H9 (cell line): ENCODE data around the gene ATP10B. TPM values are rescaled to one million over a fixed set of nuclear protein-coding genes. Genes with fewer than 3 reads are reported as not detected.

Experiments used
- DNase-seq: peaks from one replicate; pipeline ENCODE4 v3.0.0-alpha.2; 2017
- H2AFZ ChIP-seq: one replicate; pipeline ENCODE4 v1.6.1; 2013; ENCODE audit warnings: mild to moderate bottlenecking, low read length, control low read depth, moderate library complexity
- H2AK5ac ChIP-seq: 2 replicates; pipeline ENCODE4 v1.6.1; 2013; ENCODE audit warnings: low read length, control low read depth, mixed read lengths; ENCODE audit not compliant: insufficient read length
- H2BK120ac ChIP-seq: one replicate; pipeline ENCODE4 v1.6.1; 2013; ENCODE audit warnings: low read depth, mild to moderate bottlenecking, low read length, control low read depth, inconsistent platforms; ENCODE audit not compliant: poor library complexity, severe bottlenecking
- H2BK12ac ChIP-seq: 2 replicates; pipeline ENCODE4 v1.6.1; 2013; ENCODE audit warnings: low read length, control low read depth, mixed read lengths, low read depth; ENCODE audit not compliant: insufficient read length
- H2BK15ac ChIP-seq: 2 replicates; pipeline ENCODE4 v1.6.1; 2013; ENCODE audit warnings: low read depth, low read length, control low read depth
- H2BK20ac ChIP-seq: one replicate; pipeline ENCODE4 v1.6.1; 2013; ENCODE audit warnings: low read depth, mild to moderate bottlenecking, low read length, control low read depth, inconsistent platforms; ENCODE audit not compliant: poor library complexity, severe bottlenecking
- H2BK5ac ChIP-seq: 2 replicates; pipeline ENCODE4 v1.6.1; 2013; ENCODE audit warnings: low read length, control low read depth, mixed read lengths; ENCODE audit not compliant: insufficient read length
- H3K14ac ChIP-seq: 2 replicates; pipeline ENCODE4 v1.6.1; 2013; ENCODE audit warnings: low read length, control low read depth; ENCODE audit not compliant: insufficient read depth
- H3K18ac ChIP-seq: 2 replicates; pipeline ENCODE4 v1.6.1; 2013; ENCODE audit warnings: low read depth, mild to moderate bottlenecking, mixed read lengths, low read length, control low read depth; ENCODE audit not compliant: insufficient read length
- H3K23ac ChIP-seq: 2 replicates; pipeline ENCODE4 v1.6.1; 2013; ENCODE audit warnings: low read length, control low read depth, mixed read lengths, low read depth; ENCODE audit not compliant: insufficient read length
- H3K23me2 ChIP-seq: 2 replicates; pipeline ENCODE4 v1.6.1; 2013; ENCODE audit warnings: low read depth, mild to moderate bottlenecking, mixed read lengths, low read length, control low read depth; ENCODE audit not compliant: insufficient read length, poor library complexity, severe bottlenecking
- H3K27ac ChIP-seq: 2 replicates; pipeline ENCODE4 v1.5.1; 2013; ENCODE audit warnings: low read length, control low read depth, mixed read lengths, low read depth; ENCODE audit not compliant: insufficient read length
- H3K27me3 ChIP-seq: 2 replicates; pipeline ENCODE4 v1.6.1; 2013; ENCODE audit warnings: low read length, control low read depth, inconsistent platforms; ENCODE audit not compliant: insufficient read depth
- H3K4ac ChIP-seq: 2 replicates; pipeline ENCODE4 v1.6.1; 2013; ENCODE audit warnings: low read depth, mild to moderate bottlenecking, control low read depth, inconsistent platforms, low read length, moderate library complexity
- H3K4me1 ChIP-seq: 2 replicates; pipeline ENCODE4 v1.6.1; 2013; ENCODE audit warnings: low read length, control low read depth, inconsistent platforms; ENCODE audit not compliant: insufficient read depth
- H3K4me2 ChIP-seq: 2 replicates; pipeline ENCODE4 v1.6.1; 2013; ENCODE audit warnings: low read length, control low read depth, mixed read lengths; ENCODE audit not compliant: insufficient read length, insufficient read depth
- H3K56ac ChIP-seq: 2 replicates; pipeline ENCODE4 v1.6.1; 2013; ENCODE audit warnings: low read depth, mild to moderate bottlenecking, mixed read lengths, low read length, control low read depth; ENCODE audit not compliant: insufficient read length
- H3K79me1 ChIP-seq: 2 replicates; pipeline ENCODE4 v1.6.1; 2013; ENCODE audit warnings: low read depth, mild to moderate bottlenecking, moderate library complexity, low read length, control low read depth, inconsistent platforms; ENCODE audit not compliant: insufficient read depth, poor library complexity, severe bottlenecking
- H3K79me2 ChIP-seq: 2 replicates; pipeline ENCODE4 v1.6.1; 2013; ENCODE audit warnings: low read length, control low read depth, inconsistent platforms; ENCODE audit not compliant: insufficient read depth
- H3K9ac ChIP-seq: 2 replicates; pipeline ENCODE4 v1.6.1; 2013; ENCODE audit warnings: low read length, control low read depth, mixed read lengths; ENCODE audit not compliant: insufficient read length; ENCODE audit errors: extremely low read depth
- H3K9me3 ChIP-seq: one replicate; pipeline ENCODE4 v1.6.1; 2013; ENCODE audit warnings: low read depth, low read length, inconsistent platforms; ENCODE audit not compliant: control insufficient read depth
- H3T11ph ChIP-seq: one replicate; pipeline ENCODE4 v1.6.1; 2013; ENCODE audit warnings: mild to moderate bottlenecking, low read length, control low read depth, inconsistent platforms
- H4K20me1 ChIP-seq: one replicate; pipeline ENCODE4 v1.6.1; 2013; ENCODE audit not compliant: control insufficient read depth, insufficient read length, insufficient read depth
- H4K5ac ChIP-seq: 2 replicates; pipeline ENCODE4 v1.6.1; 2013; ENCODE audit warnings: low read depth, mild to moderate bottlenecking, mixed read lengths, low read length, control low read depth; ENCODE audit not compliant: insufficient read length
- H4K8ac ChIP-seq: replicated peaks from 2 replicates; pipeline ENCODE4 v1.6.1; 2013; ENCODE audit warnings: low read length, control low read depth, mixed read lengths, low read depth; ENCODE audit not compliant: insufficient read length
- H4K91ac ChIP-seq: 2 replicates; pipeline ENCODE4 v1.6.1; 2013; ENCODE audit warnings: low read depth, mild to moderate bottlenecking, moderate library complexity, mixed read lengths, low read length, control low read depth; ENCODE audit not compliant: insufficient read length
- H3K27ac Mint-ChIP-seq, 3 experiments: 2 replicates in 2 of 3; 3 replicates in 1 of 3; pipeline ENCODE4 v1.8.0; 2020 to 2021; ENCODE audit warnings: mixed read lengths in 3 of 3, mild to moderate bottlenecking in 1 of 3, moderate library complexity in 1 of 3
- H3K27me3 Mint-ChIP-seq: 2 replicates; pipeline ENCODE4 v1.8.0; 2021; ENCODE audit warnings: low read depth, mild to moderate bottlenecking, moderate library complexity, mixed read lengths
- H3K36me3 Mint-ChIP-seq, 3 experiments: 2 replicates in 2 of 3; 3 replicates in 1 of 3; pipeline ENCODE4 v1.8.0; 2020 to 2021; ENCODE audit warnings: low read depth in 3 of 3, mixed read lengths in 3 of 3; ENCODE audit not compliant: insufficient read depth in 1 of 3
- H3K4me1 Mint-ChIP-seq, 2 experiments: 2 replicates each; pipeline ENCODE4 v1.8.0; 2020; ENCODE audit warnings: mixed read lengths in 2 of 2
- H3K4me3 Mint-ChIP-seq, 2 experiments: 2 replicates in 1 of 2; 3 replicates in 1 of 2; pipeline ENCODE4 v1.8.0; 2020 to 2021; ENCODE audit warnings: mild to moderate bottlenecking in 2 of 2, mixed read lengths in 2 of 2, moderate library complexity in 1 of 2
- H3K9me3 Mint-ChIP-seq, 2 experiments: 2 replicates in 1 of 2; 3 replicates in 1 of 2; pipeline ENCODE4 v1.8.0; 2020; ENCODE audit warnings: mild to moderate bottlenecking in 2 of 2, mixed read lengths in 2 of 2, moderate library complexity in 1 of 2
- CTCF ChIP-seq: fragments of 200-600 bp; sonication (generic); conservative IDR thresholded peaks from 3 replicates; pipeline ENCODE4 v1.8.0; 2021; ENCODE audit warnings: antibody characterized with exemption, mild to moderate bottlenecking
- WGBS: extraction: QIAGEN DNeasy Blood & Tissue Kit; methylation state at CpG from one replicate; pipeline ENCODE4 v1.1.7; 2013; ENCODE audit warnings: missing lambda C conversion rate, low lambda C conversion rate, mixed read lengths; ENCODE audit not compliant: insufficient read length; ENCODE audit errors: extremely low coverage; 5-methylcytosine and 5-hydroxymethylcytosine counted together
- total RNA-seq: library from RNA; stranded (reverse); gene quantifications from 2 replicates; pipeline ENCODE4 v1.2.1, GENCODE V29; 2021

The ATP10B gene
- total RNA-seq, 1 experiment from 2014 or later, result 0.42 TPM

GRCh38 chr5:160805376-160805775 is 46.6 kb downstream of the ATP10B start:
- H4K91ac ChIP-seq, result no peak overlapping the region
- H2BK120ac ChIP-seq, result no peak overlapping the region
- no peak overlapping the region for H2AK5ac ChIP-seq
- Mint-ChIP-seq H3K36me3 (no peaks in the 10 kb centered on the region), H3K4me3 (no peak overlapping the region), H3K4me1 (no peaks in the 10 kb centered on the region), H3K9me3 (no peaks in the 10 kb centered on the region), H3K27me3 (no peaks in the 10 kb centered on the region; the same call in 1 of the 2 replicates), H3K27ac (no peak overlapping the region; a peak in 1 of 7 replicates)
- H3K23me2 ChIP-seq, result no peaks in the 10 kb centered on the region
- H2BK12ac ChIP-seq, result no peak overlapping the region
- no CpG with 5 or more reads among the region's 6 CpGs for WGBS
- H2BK15ac ChIP-seq, result no peak overlapping the region
- no peak overlapping the region for H2BK20ac ChIP-seq
- no peak overlapping the region for H3K4me2 ChIP-seq
- H2BK5ac ChIP-seq, result no peak overlapping the region
- no peak overlapping the region for H3K9ac ChIP-seq
- no peak for DNase-seq
- H4K5ac ChIP-seq, result no peak overlapping the region
- H3K9me3 ChIP-seq, result no peaks in the 10 kb centered on the region
- no peak for TF ChIP-seq CTCF
- H4K8ac ChIP-seq, result no peak overlapping the region
- no peak overlapping the region for H3K23ac ChIP-seq
- no peaks in the 10 kb centered on the region for H3K4me1 ChIP-seq
- no peak overlapping the region for H2AFZ ChIP-seq
- no peak overlapping the region for H3K18ac ChIP-seq
- H3K56ac ChIP-seq, result no peak overlapping the region
- no peaks in the 10 kb centered on the region for H3K27me3 ChIP-seq
- H4K20me1 ChIP-seq, result no peaks in the 10 kb centered on the region
- no peaks in the 10 kb centered on the region for H3K79me2 ChIP-seq
- H3K14ac ChIP-seq, result no peak overlapping the region
- no peak overlapping the region for H3K27ac ChIP-seq
- H3K79me1 ChIP-seq, result no peaks in the 10 kb centered on the region
- no peak overlapping the region for H3K4ac ChIP-seq
- no peak overlapping the region for H3T11ph ChIP-seq
